Mucosa of descending colon (tissue), 3 donors: ENCODE results near the gene USP36. TPM values are rescaled to one million over a fixed set of nuclear protein-coding genes. Genes with fewer than 3 reads are reported as not detected.

Experiments used
- ATAC-seq: fragments of 200-7000 bp; cut with Tn5 transposase; one replicate; pipeline ENCODE4 v1.9.1; 2020; ENCODE audit warnings: mild to moderate bottlenecking, moderate library complexity
- DNase-seq, 3 donors: peaks; one replicate each; pipeline ENCODE4 v3.0.0-alpha.2; 2020
- H3K36me3 ChIP-seq: fragments of 200-600 bp; one replicate; pipeline ENCODE4 v1.8.0; 2021; ENCODE audit warnings: low read depth, mild to moderate bottlenecking
- H3K4me1 ChIP-seq: fragments of 200-600 bp; one replicate; pipeline ENCODE4 v1.8.0; 2021; ENCODE audit warnings: low read depth, mild to moderate bottlenecking
- H3K4me3 ChIP-seq: fragments of 200-600 bp; one replicate; pipeline ENCODE4 v1.8.0; 2021; ENCODE audit warnings: mild to moderate bottlenecking
- H3K9me3 ChIP-seq: fragments of 200-600 bp; one replicate; pipeline ENCODE4 v1.8.0; 2021; ENCODE audit warnings: mild to moderate bottlenecking
- intact Hi-C, 2 donors: fragments of 100-400 bp; cut with DNase I in 1 of 2; cut with micrococcal nuclease in 1 of 2; formaldehyde crosslinking; loops; one replicate each; pipeline versions ENCODE4 v1.11.0 to v1.11.1; 2022; cut with DNase I, micrococcal nuclease
- total RNA-seq, 3 donors: library from RNA; stranded (reverse); fragmentation: NEBNext Ultra II Directional in 2 of 3; extraction: Animal tissue kit (Norgen Biotek cat#: 25700) in 2 of 3; gene quantifications; one replicate each; pipeline versions ENCODE4 v1.2.1 to v1.2.4, GENCODE V29; 2021 to 2023
- TF ChIP-seq, protein P1 (sequence below): fragments of 200-600 bp; IDR thresholded peaks from one replicate; pipeline ENCODE4 v1.8.0; 2022; ENCODE audit warnings: antibody characterized with exemption, mild to moderate bottlenecking
- donor health status: DM: no; HTN: no; CAD: no; lungs with moderate emphysema.
- donor health status: DM: no; HTN: no; CAD: no.
- donor health status: DM: no; HTN: yes; CAD: no.

USP36 gene
- total RNA-seq, 3 donors from 2014 or later, result 36.0 to 67.7 (median 41.4) TPM

DNA sequence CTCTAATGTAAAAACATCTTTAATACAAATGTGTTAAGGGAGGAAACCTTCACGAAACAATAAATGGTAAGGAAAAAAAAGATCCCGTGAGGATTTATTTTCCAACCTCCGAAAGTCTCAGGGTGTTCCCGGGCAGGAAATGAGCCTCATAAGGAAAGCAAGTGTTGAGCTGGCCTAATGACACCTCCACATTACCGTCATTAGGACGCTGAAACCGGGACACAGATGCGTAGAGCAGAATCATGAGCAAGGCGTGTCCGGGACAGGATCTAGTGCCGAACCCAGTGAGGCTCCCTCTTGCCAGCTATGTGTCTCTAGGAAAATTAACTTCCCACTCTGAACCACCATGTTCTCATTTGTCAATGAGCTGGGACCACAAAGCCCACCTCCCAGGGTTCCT, 35.8 kb downstream of the USP36 start:
- intact Hi-C loops, result no loop called here
- Histone ChIP-seq H3K4me1 (no peaks in the 10 kb centered on the region), H3K9me3 (no peaks in the 10 kb centered on the region), H3K4me3 (no peak overlapping the region), H3K36me3 (peaks cover 4% of the 10 kb centered on the region)
- DNase-seq, result no peak
- TF ChIP-seq, protein P1, sequence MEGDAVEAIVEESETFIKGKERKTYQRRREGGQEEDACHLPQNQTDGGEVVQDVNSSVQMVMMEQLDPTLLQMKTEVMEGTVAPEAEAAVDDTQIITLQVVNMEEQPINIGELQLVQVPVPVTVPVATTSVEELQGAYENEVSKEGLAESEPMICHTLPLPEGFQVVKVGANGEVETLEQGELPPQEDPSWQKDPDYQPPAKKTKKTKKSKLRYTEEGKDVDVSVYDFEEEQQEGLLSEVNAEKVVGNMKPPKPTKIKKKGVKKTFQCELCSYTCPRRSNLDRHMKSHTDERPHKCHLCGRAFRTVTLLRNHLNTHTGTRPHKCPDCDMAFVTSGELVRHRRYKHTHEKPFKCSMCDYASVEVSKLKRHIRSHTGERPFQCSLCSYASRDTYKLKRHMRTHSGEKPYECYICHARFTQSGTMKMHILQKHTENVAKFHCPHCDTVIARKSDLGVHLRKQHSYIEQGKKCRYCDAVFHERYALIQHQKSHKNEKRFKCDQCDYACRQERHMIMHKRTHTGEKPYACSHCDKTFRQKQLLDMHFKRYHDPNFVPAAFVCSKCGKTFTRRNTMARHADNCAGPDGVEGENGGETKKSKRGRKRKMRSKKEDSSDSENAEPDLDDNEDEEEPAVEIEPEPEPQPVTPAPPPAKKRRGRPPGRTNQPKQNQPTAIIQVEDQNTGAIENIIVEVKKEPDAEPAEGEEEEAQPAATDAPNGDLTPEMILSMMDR, result no peak
- ATAC-seq, result no peak

DNA sequence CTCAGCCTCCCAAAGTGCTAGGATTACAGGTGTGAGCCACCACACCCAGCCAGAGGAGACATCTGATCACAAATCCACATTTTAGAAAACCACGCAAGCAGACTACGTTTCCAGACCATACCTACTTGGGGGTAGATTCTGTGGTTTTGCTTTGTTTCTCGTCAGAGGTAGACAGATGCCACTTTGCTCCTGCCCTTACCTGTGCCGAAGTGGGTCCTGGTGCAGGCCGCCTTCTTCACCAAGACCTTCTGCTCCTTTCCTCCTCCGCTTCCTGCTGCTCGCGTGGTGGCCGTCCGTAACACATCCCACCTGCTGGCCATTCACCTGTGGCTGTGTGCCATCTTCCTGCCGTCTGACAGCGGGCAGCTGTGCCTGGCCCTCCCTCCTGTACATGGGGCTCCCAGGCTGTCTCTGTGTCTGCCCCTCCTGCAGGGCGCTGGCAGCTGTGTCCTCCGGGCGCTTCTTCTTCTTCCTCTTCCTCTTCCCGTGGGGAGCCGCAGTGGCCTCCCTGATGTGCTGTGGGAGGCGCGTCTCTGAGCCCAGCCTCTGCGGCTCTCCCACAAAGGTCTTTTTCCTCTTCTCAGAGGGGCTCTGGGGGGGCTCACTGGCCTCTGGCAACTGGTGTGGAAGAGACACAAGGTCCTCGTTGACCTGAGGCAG, 37.3 kb downstream of the USP36 start:
- Histone ChIP-seq H3K4me3 (no peak overlapping the region), H3K36me3 (peaks cover 4% of the 10 kb centered on the region), H3K4me1 (no peaks in the 10 kb centered on the region), H3K9me3 (no peaks in the 10 kb centered on the region)
- DNase-seq (peak in 1 of 3 donors; percentile 65), ATAC-seq (peak; percentile 23)
- TF ChIP-seq, protein P1, result no peak
- intact Hi-C loops, result no loop called here

DNA sequence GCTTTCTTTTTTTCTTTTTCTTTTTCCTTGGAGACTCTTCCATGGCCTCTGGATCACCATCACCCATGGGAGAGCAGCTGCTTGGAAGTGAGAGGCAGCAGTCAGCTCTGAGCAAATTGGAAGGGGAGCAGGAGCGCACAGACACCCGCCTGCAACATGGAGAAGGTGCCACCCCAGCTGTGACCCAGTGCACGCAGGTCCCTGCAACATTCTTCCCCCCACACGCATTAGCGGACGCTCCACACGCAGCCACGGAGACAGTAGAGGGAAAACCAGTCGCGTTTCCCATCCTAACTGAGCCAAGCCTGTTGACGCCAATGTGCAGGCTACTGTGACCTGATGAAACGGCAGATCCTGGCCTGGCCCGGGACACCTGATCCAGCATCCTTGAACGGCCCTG, 38.2 kb downstream of the USP36 start:
- Histone ChIP-seq H3K4me1 (no peaks in the 10 kb centered on the region), H3K4me3 (no peak overlapping the region), H3K36me3 (peaks cover 4% of the 10 kb centered on the region), H3K9me3 (no peaks in the 10 kb centered on the region)
- TF ChIP-seq, protein P1, result no peak
- intact Hi-C loops, result no loop called here
- DNase-seq (no peak), ATAC-seq (no peak)

DNA sequence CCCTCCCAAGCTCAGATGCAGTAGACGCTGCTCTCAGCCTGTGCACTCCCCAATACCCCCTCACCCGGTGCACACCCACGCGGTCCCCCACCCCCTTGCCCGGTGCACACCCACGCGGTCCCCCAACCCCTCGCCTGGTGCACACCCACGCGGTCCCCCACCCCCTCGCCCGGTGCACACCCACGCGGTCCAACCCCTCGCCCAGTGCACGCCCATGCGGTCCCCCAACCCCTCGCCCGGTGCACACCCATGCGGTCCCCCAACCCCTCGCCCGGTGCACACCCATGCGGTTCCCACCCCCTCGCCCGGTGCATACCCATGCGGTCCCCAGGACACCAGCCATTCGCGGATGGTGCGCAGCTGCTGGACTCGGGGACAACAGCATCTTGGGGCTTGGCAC, 38.6 kb downstream of the USP36 start:
- Histone ChIP-seq H3K4me3 (no peak overlapping the region), H3K36me3 (peaks cover 4% of the 10 kb centered on the region), H3K9me3 (no peaks in the 10 kb centered on the region), H3K4me1 (no peaks in the 10 kb centered on the region)
- TF ChIP-seq, protein P1, result no peak
- no peak for ATAC-seq
- no peak for DNase-seq
- intact Hi-C loops, result no loop called here

DNA sequence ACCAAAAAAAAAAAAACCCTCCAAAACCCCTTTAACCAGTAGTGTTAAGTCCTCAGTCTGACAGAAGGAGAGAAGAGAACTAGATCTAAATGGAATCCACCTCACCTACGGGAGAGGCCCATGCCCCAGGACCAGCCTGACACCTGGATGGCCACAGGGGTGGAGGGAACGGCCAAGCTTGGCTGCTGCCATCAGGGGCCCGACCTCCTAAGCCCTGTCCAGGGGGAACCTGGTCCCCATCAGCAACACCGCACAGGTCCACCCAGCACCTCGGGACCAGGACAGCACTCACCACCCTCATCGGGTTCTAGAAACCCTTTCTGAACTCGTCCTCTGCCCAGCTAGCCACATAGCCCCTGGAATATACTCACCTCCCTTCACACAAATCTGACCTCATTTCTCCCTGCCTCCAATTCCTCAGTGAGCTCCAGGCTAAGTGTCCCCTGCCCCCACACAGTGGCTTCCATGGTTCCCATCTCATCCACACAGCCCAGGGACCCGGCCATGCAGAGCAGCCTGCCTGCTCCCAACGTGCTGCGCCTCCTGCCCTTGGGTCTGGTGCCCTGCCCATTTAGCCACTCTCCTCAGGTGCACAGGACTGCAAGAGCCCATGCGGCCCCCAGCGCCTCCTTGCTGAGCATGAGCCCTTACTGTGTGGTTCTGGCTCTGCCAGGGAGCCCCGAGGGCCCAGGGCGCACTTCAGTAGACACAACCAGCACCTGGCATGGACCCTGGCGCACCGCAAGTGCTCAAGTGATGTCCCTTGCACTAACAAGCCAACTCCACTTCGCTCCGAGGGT, 40.3 kb downstream of the USP36 start:
- ATAC-seq (no peak), DNase-seq (peak in 1 of 3 donors; percentile 42)
- Histone ChIP-seq H3K9me3 (no peaks in the 10 kb centered on the region), H3K4me1 (no peaks in the 10 kb centered on the region), H3K4me3 (no peak overlapping the region), H3K36me3 (no peaks in the 10 kb centered on the region)
- intact Hi-C loops, result no loop called here
- TF ChIP-seq, protein P1, result no peak
